Stimulated activated naive CD4-positive, alpha-beta T cell treated with Interleukin-2 at 50 U/mL for 16 hours (primary cell): Measurements from ENCODE around the gene NRARP.

ENCODE experiments used
- DNase-seq: peaks from one replicate; lab custom pipeline; 2025; lab: John Stamatoyannopoulos, UW

NRARP gene

GRCh38 chr9:137321726-137322361 lies 19.8 kb upstream of the NRARP start:
- DNase-seq = no peak

GRCh38 chr9:137320555-137321384 lies 18.7 kb upstream of the NRARP start:
- DNase-seq = no peak

- no peak for DNase-seq
Measured at GRCh38 chr9:137319739-137320551, 17.9 kb upstream of the NRARP start.

- no peak for DNase-seq
Measured at GRCh38 chr9:137319011-137319738, 17.1 kb upstream of the NRARP start.

- DNase-seq = no peak
Measured at GRCh38 chr9:137318602-137319001, 16.5 kb upstream of the NRARP start.

- no peak for DNase-seq
Measured at GRCh38 chr9:137317718-137318511, 15.8 kb upstream of the NRARP start.

- no peak for DNase-seq
Measured at GRCh38 chr9:137317021-137317717, 15.1 kb upstream of the NRARP start.

- DNase-seq = no peak
Measured at GRCh38 chr9:137316012-137316981, 14.2 kb upstream of the NRARP start.

- DNase-seq = no peak
Measured at GRCh38 chr9:137315581-137316011, 13.5 kb upstream of the NRARP start.

- no peak for DNase-seq
Measured at GRCh38 chr9:137314561-137315560, 12.8 kb upstream of the NRARP start.

- no peak for DNase-seq
Measured at GRCh38 chr9:137313956-137314560, 12.0 kb upstream of the NRARP start.

GRCh38 chr9:137313326-137313936 lies 11.4 kb upstream of the NRARP start:
- no peak for DNase-seq

- no peak for DNase-seq
Measured at GRCh38 chr9:137312852-137313325, 10.8 kb upstream of the NRARP start.

GRCh38 chr9:137311986-137312851 lies 10.1 kb upstream of the NRARP start:
- no peak for DNase-seq

GRCh38 chr9:137311171-137311985 lies 9.3 kb upstream of the NRARP start:
- DNase-seq = no peak
